Measurements from ENCODE around the gene MLLT3.

The MLLT3 gene

DNA sequence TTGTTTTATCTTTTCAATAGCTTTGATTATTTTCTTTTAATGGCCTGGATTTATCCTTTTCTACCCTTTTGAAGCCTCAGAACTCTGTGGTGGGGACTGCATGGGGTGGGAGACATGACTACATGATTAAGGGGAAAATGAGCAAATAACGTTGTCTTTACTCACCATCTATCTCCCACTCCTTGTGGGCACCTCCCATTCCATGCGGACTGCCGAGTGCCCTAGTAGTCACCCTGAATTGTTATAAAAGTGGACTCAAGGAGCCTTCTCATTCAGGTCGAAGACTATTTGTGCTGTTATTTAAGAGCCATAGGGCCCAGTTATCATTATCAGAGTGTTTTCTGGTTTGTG, 281.8 kb downstream of the MLLT3 start:
- no peaks in the 10 kb centered on the region for H3K4me1 ChIP-seq (ENCODE audit: insufficient read depth, low read length)
- H3K4me2 ChIP-seq (ENCODE audit: insufficient read depth, low read length): no peak overlapping the region
- no peaks in the 10 kb centered on the region for H4K20me1 ChIP-seq (ENCODE audit: insufficient read depth, low read length)
- no peaks in the 10 kb centered on the region for H3K27me3 ChIP-seq (ENCODE audit: insufficient read depth, low read length, poor library complexity)
- H3K27ac ChIP-seq (ENCODE audit: low read length): no peak overlapping the region
- ATAC-seq (ENCODE audit: insufficient read depth, low read depth) (no peak), DNase-seq (no peak)
- no peaks in the 10 kb centered on the region for H3K9me3 ChIP-seq (ENCODE audit: insufficient read depth, low read length, severe bottlenecking)
- no peak overlapping the region for H3K4me3 ChIP-seq (ENCODE audit: low read depth in 1 of 2, low read length in 2 of 2)
- no peak overlapping the region for H3K9ac ChIP-seq (ENCODE audit: low read depth, low read length)
- H3K79me2 ChIP-seq (ENCODE audit: insufficient read depth, low read length): no peaks in the 10 kb centered on the region
- no peak overlapping the region for H2AFZ ChIP-seq (ENCODE audit: low read depth, low read length)
- no peak for TF ChIP-seq EZH2 (IDR thresholded peaks at IDR 0.05; ENCODE audit: borderline replicate concordance, low read depth, low read length, severe bottlenecking)
- TF ChIP-seq, protein P1, sequence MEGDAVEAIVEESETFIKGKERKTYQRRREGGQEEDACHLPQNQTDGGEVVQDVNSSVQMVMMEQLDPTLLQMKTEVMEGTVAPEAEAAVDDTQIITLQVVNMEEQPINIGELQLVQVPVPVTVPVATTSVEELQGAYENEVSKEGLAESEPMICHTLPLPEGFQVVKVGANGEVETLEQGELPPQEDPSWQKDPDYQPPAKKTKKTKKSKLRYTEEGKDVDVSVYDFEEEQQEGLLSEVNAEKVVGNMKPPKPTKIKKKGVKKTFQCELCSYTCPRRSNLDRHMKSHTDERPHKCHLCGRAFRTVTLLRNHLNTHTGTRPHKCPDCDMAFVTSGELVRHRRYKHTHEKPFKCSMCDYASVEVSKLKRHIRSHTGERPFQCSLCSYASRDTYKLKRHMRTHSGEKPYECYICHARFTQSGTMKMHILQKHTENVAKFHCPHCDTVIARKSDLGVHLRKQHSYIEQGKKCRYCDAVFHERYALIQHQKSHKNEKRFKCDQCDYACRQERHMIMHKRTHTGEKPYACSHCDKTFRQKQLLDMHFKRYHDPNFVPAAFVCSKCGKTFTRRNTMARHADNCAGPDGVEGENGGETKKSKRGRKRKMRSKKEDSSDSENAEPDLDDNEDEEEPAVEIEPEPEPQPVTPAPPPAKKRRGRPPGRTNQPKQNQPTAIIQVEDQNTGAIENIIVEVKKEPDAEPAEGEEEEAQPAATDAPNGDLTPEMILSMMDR (IDR thresholded peaks at IDR 0.05; ENCODE audit: borderline replicate concordance, extremely low read depth, low read length, poor library complexity, severe bottlenecking): no peak
- peaks cover 2% of the 10 kb centered on the region; the same call in 1 of the 2 replicates for H3K36me3 ChIP-seq (ENCODE audit: insufficient read depth, low read length)

DNA sequence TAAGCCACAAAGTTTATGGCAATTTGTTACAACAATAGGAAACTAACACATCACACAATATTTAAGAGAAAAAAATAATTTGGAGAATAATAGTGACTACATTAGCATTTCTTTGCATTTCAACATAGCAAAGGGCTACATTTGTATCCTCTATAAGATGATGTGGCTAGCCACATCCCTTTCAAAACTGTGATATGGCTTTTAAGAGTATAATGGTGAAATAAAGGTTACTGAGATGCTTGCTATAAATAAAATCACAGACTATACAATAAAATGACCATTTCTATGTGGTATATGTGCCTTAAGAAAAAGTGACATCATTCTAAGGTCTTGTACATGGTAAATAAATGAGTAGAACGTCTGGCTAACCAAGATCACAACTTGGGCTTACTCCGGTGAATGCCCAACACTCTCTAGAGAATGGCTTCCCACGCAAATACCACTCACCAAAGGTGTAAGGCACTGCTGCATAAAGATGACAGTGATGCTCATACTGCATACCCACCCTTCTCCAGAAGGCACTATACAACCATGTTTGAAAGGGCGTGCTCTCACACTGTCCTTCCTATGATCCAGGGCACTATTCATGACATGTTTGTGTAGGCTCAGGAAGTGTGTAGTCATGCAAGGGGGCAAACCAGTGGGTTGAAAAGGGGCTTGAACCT, 286.5 kb downstream of the MLLT3 start:
- Histone ChIP-seq H2AFZ (ENCODE audit: low read depth, low read length) (no peak overlapping the region), H3K36me3 (ENCODE audit: insufficient read depth, low read length) (no peaks in the 10 kb centered on the region), H3K27ac (ENCODE audit: low read length) (no peak overlapping the region), H3K9ac (ENCODE audit: low read depth, low read length) (no peak overlapping the region), H3K27me3 (ENCODE audit: insufficient read depth, low read length, poor library complexity) (no peaks in the 10 kb centered on the region), H3K9me3 (ENCODE audit: insufficient read depth, low read length, severe bottlenecking) (no peaks in the 10 kb centered on the region), H3K4me2 (ENCODE audit: insufficient read depth, low read length) (no peak overlapping the region), H3K79me2 (ENCODE audit: insufficient read depth, low read length) (no peaks in the 10 kb centered on the region), H3K4me1 (ENCODE audit: insufficient read depth, low read length) (no peaks in the 10 kb centered on the region), H4K20me1 (ENCODE audit: insufficient read depth, low read length) (no peaks in the 10 kb centered on the region), H3K4me3 (ENCODE audit: low read depth in 1 of 2, low read length in 2 of 2) (no peak overlapping the region)
- no peak for TF ChIP-seq EZH2 (IDR thresholded peaks at IDR 0.05; ENCODE audit: borderline replicate concordance, low read depth, low read length, severe bottlenecking)
- TF ChIP-seq, protein P1 (IDR thresholded peaks at IDR 0.05; ENCODE audit: borderline replicate concordance, extremely low read depth, low read length, poor library complexity, severe bottlenecking): no peak
- ATAC-seq (ENCODE audit: insufficient read depth, low read depth) (no peak), DNase-seq (no peak)

DNA sequence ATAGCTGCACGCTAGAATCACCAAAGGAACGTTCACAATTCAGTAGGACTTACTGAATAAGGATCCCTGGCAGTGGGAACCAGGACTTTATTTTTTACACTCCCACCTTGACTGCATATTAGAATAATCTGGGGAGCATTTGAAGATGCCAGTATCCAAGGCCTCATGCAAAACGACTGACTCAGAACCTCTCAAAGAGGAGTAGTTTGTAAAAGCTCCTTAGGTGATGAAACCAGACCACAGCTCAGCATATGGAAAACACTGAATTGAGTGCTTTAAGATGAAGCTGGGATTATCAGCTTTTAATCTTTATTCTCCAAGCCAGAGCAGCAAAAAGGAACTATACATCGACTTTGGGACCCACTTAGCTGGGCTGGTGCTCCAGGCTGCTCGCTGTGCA, 288.3 kb downstream of the MLLT3 start:
- no peak overlapping the region for H3K4me2 ChIP-seq (ENCODE audit: insufficient read depth, low read length)

More for the DNA sequence above, 288.3 kb downstream of the MLLT3 start:
- H4K20me1 ChIP-seq (ENCODE audit: insufficient read depth, low read length): no peaks in the 10 kb centered on the region
- no peak for ATAC-seq (ENCODE audit: insufficient read depth, low read depth)
- no peak overlapping the region for H2AFZ ChIP-seq (ENCODE audit: low read depth, low read length)
- DNase-seq: no peak
- H3K4me1 ChIP-seq (ENCODE audit: insufficient read depth, low read length): no peaks in the 10 kb centered on the region
- no peak overlapping the region for H3K27ac ChIP-seq (ENCODE audit: low read length)
- H3K36me3 ChIP-seq (ENCODE audit: insufficient read depth, low read length): no peaks in the 10 kb centered on the region
- H3K4me3 ChIP-seq (ENCODE audit: low read depth in 1 of 2, low read length in 2 of 2): no peak overlapping the region
- no peaks in the 10 kb centered on the region for H3K79me2 ChIP-seq (ENCODE audit: insufficient read depth, low read length)
- H3K27me3 ChIP-seq (ENCODE audit: insufficient read depth, low read length, poor library complexity): no peaks in the 10 kb centered on the region
- TF ChIP-seq EZH2 (IDR thresholded peaks at IDR 0.05; ENCODE audit: borderline replicate concordance, low read depth, low read length, severe bottlenecking): no peak
- TF ChIP-seq, protein P1 (IDR thresholded peaks at IDR 0.05; ENCODE audit: borderline replicate concordance, extremely low read depth, low read length, poor library complexity, severe bottlenecking): no peak
- H3K9ac ChIP-seq (ENCODE audit: low read depth, low read length): no peak overlapping the region
- H3K9me3 ChIP-seq (ENCODE audit: insufficient read depth, low read length, severe bottlenecking): no peaks in the 10 kb centered on the region

Data from DND-41 (cell line).